Measurements from ENCODE around the gene CCDC92B.
"Not testable (repeated sequence)": the region's sequence is repeated elsewhere in the genome, so short reads cannot be mapped to it uniquely, and the experiment has no call there.

The CCDC92B gene

DNA sequence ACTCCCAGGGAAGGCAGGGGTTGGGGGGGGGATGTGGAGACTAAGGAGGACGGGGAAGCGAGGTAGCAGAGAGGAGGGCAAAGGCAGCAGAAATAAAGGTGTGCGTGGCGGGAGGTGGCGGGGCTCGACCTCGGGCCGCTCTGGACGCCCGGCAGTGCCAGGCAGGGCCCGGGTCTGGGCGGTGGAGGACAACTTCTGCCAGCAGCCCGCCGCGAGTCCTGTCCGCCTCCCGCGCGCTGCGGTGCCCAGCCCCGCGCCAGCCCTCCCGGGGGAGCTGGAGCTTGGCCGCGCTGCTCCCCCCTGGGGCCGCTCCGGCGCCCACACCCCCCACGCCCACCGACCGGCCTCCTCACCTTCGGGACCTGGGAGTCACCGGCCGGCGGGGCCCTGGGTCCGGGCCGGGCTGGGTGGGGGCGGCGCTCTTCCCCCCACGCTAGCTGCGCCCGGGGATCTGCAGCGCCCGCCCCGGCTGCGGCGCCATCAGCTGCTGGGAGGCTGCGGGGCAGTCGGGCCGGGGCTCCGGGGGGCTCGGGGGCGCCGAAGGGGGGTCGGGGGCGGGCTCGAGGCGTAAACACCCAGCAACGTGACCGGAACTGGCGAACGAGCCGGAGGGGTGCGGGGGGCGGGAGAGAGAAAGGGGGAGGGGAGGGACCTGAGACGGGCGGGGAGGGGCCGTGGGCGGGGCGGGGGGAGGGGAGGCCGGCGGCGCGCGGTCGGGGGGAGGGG lies at the start of gene CCDC92B:
Gene CCDC92B, minus strand, starts transcription at position 595 of the 726 bp plus-strand sequence. CDS start 14,507 bp downstream, outside the sequence.
- no peak for FAIRE-seq

DNA sequence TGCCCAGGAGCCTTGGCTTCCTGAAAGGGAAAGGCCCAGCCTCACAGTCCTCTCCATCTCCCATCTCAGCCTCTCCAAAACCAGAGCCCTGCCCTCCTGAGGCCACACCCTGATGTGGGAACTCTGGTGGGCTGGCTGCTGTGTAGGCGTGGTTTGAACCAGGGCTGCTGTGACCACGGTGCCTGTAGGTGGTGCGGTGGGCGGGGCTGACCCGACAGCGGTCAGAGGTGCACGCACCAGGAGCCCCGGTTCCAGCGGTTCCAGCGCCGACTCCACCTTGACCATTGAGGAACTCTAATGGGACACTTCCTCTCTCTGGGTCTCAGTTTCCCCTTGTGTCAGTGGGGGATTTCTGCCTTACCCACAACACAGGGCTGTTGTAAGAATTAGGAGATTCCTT lies 49.2 kb upstream of the CCDC92B start:
- FAIRE-seq, result no peak

DNA sequence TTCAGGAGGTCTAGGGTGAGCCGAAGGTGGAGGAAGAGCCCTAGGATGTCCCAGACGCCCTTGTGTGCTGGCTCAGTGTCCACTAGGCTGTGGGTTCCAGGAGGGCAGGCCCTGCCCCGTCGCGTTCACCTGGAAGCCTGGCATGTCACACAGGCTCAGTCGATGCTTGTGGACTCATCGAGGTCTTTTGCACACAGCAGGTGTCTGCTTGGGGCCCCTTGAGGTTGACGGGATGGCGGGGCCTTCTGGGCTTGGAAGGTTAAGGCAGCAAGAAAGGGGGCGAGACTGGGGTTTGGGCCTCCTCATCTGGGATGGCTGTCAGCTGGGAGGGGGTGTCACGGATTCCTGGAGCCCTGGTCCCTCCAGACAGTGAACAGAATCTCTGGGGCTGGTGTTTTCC lies 48.7 kb upstream of the CCDC92B start:
- no peak for FAIRE-seq

DNA sequence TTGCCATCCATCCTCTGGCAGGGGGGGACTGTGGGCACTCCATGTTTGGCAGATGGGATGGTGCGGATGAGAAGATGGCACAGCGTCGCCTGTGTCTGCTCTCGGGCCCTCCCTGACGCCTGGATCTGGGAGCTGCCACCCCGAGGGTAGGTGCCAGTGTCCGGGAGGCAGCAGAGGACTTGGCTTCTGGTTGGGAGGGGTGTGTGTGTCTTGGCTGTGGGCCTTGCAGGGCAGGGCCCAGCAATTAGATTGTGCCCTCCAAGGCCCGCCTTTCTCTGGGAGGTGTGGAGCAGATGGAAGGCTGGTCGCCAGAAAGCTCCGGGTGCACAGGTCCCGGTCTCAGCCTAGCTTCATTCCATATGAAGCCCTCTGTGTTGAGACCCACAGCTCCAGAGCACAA lies 48.2 kb upstream of the CCDC92B start:
- FAIRE-seq, result no peak

DNA sequence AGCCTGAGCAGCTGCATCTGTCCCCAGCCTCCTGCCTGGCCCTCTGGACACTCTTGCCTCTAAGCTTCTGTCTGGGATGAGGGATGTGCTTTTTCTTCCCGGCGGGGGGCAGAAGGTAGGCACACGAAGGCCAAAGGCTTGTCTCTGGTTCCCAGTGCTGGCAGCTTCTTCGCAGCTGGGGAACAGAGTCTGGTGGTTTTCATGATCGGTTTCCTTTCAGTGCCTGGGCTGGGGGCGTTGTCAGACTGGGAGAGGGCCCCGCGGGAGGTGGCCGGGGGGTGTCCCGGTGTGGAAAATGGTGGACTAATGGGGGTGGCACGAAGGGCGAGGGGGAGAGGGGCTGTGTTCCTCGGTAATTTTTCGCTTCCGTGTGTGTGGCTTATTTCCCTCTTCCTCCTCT lies 47.8 kb upstream of the CCDC92B start:
- no peak for FAIRE-seq

DNA sequence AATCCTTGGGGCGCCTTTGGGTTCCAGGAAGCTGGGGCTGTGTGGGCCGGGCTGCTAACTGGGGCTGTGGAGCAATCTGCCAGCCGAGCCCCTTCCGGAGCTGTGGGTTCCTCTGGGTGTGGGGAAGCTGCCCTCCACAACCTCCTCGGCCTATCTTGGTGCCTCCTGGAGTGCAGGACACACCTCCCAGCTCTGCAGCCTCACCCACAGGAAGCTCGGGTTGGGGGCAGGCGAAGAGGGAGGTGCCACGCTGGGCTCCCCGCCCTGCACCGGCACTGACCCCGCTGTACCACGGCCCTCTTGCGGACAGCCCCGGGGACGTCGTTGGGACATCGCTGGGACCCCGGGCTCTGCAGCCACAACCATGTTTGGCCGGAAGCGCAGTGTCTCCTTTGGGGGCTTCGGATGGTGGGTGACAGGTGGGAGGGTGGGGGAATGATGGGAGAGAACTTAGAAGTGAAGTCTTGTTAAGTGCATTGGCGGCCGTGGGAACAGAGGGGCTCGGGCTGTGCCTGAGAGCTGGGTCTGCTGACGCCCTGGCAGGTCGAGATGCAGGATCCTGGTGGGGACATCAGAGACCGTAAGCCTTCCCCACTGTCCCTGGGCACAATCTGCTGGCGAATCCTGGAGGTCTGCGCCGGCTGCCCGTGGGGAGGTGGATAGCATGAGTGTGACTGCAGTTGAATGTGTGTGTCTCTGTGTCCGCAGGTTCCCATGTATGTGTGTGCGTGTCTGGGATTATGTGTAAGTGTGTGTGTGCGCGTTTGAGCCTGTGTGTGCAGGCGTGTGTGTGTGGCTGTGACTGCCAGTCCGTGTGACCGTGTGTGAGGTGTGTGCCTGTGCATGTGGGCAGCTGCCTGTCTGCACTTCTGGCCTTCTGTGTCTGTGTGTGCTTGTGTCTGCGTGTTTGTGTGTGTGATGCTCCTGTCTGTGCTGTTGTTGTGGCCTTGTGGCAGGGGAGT lies 47.0 kb upstream of the CCDC92B start, which contains the start of gene RAP1GAP2:
Gene RAP1GAP2, plus strand, starts transcription at position 275 of the 962 bp plus-strand sequence. Its CDS starts 90 bp downstream, at position 365.
- no peak for FAIRE-seq

DNA sequence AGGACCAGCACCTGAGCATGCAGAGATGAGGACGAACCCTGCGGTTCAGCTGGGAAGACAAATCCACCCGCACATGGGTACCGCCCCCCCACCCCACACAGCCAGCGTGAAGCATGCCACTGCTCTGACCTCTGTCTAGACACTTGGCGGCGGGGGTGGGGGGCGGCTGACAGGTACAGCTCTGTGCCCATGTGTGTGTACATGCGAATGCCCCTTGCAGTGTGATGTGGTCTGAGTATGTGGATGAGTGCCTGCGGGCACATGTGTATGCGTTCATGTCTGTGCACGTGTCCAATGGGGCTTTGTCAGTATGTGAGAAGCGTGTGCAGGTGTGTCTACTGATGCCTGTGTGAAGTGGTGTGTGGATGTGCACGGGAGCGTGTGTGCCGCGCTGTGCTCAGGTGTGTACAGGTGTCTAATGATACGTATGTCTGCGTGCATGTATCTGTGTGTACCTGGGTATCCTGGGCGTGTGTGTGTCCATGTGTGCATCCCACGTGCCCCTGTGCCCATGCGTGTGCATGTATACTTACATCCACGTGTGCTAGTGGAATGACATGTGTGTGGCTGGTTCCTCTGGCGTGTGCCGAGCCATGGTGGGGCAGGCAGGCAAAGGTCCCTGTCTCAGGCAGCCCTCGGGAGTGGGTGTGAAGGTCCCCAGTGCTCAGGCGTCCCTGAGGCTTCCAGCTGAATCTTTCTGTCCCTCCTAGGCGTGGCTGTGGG lies 46.1 kb upstream of the CCDC92B start:
- no peak for FAIRE-seq

DNA sequence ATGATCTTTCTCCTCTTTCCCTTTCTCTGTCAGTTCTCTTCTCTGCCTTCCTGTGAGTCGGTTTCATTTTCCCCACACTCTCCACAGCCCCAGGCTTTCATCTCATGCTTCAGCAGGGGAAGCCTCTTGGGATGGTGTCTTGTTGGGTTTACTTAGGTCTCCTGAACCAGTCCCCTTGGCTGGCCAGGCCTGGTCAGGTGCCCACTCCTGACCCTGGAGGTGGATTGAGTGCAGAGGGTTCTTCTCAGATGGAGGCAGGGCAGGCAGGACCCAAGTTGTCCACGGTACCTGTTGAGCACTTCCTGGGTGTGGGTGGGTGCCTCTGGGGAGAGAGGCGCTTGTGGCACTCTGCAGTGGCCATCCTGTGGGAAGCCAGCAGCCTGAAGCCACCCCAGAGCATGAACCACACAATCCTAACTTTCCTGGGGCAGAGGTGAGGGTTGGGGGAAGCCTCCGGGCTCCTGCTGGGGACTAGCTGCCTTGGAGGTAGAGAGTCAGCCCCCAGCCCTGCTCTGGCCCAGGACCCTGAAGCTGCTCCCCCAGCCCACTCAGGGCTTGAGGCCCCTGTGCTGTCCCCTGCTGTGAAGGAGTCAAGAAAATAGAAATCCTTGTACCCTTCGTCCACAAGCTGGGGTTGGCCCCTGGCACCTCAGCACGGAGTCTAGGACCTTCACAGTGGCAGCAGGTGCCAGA lies 44.8 kb upstream of the CCDC92B start:
- FAIRE-seq, result no peak

DNA sequence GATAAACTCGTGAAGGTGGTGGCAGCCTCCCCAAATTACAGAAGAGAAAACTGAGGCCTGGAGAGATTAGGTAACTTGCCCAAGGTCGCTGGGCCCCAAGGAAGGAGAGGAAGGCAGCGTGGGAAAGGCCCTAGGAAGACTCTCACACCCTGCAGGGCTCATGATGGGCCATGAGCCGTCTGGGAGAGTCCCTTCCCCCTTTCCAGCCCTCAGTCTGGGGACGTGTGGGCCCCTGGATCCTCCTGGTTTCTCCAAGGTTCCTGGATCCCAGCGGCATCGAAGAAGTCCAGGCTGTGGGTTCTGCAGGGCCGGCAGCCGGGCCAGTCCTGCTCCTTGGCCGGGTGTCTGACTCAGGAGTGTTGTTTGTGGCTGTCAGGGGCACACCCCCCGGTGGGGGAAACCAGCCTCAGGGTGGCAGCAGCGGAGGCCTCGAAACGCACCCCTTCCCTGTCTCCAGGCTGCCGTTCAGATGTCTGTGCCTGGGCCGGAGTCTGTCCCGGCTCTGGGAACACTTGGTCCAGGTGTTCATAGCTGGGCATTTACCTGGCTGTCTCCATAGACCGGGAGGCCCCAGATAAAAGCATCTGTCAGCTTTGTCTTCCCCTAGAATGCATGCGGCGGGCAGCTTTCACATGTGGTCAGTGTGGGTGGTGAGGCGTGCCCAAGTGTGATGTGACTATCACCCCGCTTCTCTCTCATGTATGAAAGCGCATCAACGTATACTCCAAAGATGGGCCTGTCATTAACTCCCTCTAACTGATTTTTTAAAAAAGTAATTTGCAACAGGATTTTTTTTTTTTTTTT lies 43.1 kb upstream of the CCDC92B start:
- FAIRE-seq, result no peak

DNA sequence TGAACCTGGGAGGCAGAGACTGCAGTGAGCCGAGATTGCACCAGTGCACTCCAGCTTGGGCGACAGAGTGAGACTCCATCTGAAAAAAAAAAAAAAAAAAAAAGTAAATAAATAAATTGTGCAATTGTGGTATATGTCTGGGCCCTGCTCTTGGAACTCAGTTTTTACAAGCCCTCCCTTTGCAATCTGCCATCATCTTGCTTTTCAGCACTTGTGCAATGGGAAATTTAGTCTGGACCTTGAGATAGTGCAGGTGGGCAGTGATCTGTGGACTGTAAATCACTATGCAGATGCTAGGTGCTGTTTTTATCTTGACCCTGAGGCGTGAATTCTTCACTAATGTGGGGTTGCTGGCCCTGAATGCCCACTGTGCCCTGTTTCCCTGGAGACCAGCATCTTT lies 40.2 kb upstream of the CCDC92B start:
- no peak for FAIRE-seq

DNA sequence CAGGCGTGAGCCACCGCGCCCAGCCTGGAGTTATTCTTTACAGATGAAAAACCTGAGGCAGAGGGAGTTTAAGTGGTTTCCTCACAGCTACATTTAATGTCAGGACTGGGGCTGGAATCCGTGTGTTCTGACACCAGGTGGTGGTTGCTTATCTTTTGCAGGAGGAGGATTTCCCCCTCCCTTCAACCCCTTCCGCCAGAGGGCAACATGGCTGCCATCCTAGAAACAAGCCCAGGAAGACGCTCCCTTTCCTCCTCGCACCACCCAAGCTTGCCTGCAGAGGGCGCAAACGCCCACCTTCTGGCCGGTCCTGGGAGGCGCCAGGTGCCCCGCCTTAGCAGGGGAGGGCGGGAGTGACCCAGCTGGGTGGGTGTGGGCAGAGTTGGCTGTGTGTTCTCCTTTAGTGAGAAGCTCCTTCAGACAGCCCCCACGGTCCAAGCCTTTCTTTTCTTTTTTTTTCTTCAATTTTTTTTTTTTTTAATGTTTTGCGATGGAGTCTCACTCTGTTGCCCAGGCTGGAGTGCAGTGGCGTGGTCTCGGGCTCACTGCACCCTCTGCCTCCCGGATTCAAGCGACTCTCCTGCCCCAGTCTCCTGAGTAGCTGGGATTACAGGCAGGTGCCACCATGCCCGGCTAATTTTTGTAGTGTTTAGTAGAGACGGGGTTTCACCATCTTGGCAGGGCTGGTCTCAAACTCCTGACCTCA lies 36.9 kb upstream of the CCDC92B start:
- FAIRE-seq, result no peak

DNA sequence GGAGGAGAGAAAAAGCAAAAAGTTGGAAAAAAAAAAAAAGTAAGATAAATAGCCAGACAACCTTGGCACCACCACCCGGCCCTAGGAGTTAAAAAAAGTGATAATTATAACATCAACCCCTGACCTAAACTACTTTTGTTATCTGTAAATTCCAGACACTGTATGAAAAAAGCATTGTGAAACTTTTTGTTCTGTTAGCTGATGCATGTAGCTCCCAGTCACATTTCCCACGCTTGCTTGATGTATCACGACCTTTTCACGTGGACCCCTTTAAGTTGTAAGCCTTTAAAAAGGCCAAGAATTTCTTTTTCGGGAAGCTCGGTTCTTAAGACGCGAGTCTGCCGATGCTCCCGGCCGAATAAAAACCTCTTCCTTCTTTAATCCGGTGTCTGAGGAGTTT lies 35.9 kb upstream of the CCDC92B start:
- FAIRE-seq, result not testable (repeated sequence)

DNA sequence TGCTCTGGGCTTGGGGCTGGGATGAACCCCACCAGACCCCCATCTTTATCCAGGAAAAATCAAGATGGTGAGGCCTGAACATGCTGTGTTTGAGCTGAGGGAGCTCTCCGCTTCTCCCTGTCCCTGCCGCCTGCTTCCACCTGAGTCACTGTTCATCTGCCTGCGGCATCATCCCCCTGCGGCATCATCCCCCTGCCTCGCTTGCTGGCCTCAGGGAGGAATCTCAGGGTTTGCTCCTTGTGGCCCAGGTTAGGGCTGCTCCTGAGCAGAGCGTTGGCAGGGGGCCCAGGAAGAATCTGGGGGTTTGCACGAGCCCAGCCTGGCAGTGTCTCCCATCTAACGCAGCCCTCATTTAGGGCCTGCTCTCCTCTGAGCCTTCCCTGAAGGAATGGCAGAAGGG lies 35.4 kb upstream of the CCDC92B start:
- no peak for FAIRE-seq

DNA sequence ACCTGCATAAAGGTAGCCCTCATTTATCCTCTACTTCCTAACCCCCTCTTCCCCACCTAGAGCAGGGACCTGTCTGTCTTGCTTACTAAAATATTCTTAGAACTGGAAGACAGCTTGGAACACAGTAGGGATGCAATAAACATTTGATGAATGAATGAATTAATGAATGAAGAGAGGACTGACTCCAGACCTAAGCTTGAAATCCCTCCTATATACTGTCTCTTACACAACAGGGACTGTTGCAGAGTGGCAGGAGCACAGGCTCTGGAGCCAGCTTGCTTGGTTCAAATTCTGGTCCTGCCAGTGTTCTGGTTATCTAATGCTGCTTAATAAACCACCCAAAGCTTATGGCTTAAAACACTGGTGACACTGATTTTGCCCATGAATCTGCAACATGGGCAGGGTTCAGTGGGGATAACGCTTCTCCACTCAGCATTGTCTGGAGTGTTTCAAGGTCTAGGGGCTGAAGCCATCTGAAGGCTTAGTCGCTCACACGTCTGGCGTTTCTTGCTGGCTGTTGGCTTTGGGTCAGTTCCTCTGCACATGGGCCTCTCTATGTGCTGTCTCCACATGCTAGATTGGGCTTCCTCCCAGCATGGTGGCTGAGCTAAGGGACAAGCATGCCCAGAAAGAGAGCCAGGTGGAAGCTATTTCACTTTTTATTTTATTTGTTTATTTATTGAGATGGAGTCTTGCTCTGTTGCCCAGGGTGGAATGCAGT lies 34.0 kb upstream of the CCDC92B start:
- FAIRE-seq, result no peak

DNA sequence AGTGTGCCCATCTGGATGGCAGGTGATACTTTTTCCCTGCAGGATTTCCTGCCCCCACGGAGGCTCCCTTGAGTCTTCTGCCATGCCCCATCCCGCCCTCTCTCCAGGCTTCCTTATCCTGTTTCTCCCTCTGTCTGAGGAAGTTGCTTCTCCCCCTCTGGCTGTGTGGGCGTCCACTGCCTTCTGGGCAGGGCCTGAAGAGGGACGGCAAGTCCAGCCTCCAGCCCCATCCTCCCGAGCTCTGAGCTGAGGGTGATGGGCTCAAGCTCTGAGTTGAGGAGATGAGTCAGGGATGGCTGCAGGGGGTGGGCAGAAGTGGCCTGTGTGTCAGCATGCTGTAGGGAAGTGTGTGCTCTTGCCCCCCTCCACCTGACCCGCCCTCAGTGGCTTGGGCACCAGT lies 32.6 kb upstream of the CCDC92B start:
- no peak for FAIRE-seq

DNA sequence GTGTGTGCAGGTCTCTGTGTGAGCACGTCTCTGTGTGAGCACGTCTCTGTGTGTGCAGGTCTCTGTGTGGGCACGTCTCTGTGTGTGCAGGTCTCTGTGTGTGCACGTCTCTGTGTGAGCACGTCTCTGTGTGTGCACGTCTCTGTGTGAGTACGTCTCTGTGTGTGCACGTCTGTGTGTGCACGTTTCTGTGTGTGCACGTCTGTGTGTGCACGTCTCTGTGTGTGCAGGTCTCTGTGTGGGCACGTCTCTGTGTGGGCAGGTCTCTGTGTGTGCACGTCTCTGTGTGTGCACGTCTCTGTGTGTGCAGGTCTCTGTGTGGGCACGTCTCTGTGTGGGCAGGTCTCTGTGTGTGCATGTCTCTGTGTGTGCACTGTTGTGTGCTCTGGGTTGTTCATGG lies 32.1 kb upstream of the CCDC92B start:
- not testable (repeated sequence) for FAIRE-seq

DNA sequence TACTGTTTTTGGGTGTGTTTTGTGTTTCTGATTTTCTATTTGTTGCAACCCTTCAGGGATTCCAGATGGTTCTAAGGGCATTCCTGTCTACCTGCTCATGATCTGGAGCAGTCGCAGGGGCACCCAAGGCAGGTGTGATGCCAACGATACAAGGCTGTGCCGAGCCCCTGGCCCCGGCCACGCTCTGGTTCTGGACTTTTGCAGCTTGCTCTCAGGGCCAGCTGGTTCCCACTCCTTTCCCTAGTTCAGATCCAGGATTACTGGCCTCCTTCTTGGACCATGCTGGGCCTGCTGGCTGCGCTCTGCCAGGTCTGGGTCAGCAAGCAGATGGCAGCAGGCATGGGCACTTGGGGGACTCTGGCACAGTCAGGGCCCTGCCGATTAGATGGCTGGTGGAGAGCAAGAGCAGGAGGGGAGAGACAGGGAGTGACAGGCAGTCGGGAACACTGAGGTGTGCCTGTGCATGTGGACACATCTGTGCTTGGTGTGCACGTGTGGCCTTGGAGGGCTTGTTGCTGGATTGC lies 31.5 kb upstream of the CCDC92B start:
- FAIRE-seq, result no peak

DNA sequence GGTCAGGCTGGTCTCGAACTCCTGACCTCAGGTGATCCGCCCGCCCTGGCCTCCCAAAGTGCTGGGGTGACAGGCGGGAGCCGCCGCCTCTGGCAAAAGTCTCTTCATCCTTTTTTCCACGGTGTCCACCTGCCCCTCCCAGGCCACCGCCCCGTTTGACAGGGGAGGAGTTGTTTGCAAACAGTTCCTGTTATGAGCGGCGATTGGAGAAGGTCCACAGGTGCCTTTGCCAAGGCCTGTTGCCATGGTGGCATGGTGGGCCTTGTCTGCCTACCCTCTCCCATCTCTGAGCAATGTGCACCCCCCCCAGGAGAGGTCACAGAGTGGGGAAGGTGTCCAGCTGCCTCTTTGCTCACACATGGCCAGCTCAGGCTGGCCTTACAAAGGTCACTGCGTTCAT lies 30.8 kb upstream of the CCDC92B start:
- FAIRE-seq, result no peak

DNA sequence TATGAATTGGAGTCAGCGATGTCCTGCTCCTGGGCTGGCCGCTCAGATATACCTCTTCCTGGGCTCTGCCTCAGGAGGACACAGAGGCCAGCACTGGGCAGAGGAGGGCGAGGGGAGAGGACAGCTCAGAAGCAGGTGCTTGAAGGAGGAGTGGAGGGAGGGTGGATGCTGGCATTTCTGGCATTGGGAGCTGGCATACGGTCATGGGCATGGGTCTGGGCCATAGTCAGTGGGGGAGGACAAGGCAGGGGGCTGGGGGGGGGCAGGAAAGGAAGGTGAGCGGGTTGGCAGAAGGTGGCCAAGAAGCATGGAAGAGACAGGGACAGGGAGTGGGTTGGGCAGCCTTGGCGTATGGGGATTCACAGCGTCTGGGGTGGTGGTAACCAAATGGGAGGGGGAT lies 30.1 kb upstream of the CCDC92B start:
- no peak for FAIRE-seq

DNA sequence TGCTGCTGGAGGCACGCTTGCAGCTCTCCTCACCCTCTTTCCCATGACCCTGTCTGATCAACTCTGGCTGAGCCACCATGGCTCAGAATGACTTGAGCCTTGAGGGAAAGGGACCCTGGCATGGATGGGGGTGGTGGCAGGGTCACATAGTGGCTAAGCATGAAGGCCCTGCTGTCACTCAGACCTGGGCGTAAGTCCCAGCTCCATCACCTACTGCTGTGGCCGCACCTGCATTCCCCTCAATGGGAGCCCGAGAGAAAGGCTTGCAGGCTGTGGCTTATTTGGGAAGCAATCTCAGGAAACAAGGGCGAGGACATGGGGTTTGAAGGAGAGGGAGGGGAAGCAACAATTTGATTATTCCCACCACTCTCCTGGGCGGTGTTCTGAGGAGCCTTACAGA lies 29.0 kb upstream of the CCDC92B start:
- FAIRE-seq, result no peak
